Measurements from ENCODE around the gene TCL1B. TPM values are rescaled to one million over a fixed set of nuclear protein-coding genes. Genes with fewer than 3 reads are reported as not detected.

TCL1B gene
- total and polyA plus RNA-seq, 2 of the 8 experiments (the other 6 are each of a cell fraction or from before 2014, with no cell fraction given) = 9.6 to 11.5 TPM

- no peak for FAIRE-seq
- ChIA-PET CTCF (ENCODE audit: partially characterized antibody) (interaction anchor here (0.7 to 2.6 kb wide), 8 partner anchors 9 to 139 kb away, joined by 3 to 12 read pairs (median 6); partner anchors contain the start of gene TCL1B), POLR2A (ENCODE audit: partially characterized antibody) (no interaction called here)
- TF ChIP-seq, protein P1, sequence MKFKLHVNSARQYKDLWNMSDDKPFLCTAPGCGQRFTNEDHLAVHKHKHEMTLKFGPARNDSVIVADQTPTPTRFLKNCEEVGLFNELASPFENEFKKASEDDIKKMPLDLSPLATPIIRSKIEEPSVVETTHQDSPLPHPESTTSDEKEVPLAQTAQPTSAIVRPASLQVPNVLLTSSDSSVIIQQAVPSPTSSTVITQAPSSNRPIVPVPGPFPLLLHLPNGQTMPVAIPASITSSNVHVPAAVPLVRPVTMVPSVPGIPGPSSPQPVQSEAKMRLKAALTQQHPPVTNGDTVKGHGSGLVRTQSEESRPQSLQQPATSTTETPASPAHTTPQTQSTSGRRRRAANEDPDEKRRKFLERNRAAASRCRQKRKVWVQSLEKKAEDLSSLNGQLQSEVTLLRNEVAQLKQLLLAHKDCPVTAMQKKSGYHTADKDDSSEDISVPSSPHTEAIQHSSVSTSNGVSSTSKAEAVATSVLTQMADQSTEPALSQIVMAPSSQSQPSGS (IDR thresholded peaks at IDR 0.05; ENCODE audit: low read length) = no peak
- TF ChIP-seq CHD1 (IDR thresholded peaks at IDR 0.05; ENCODE audit: low read depth, low read length) (no peak), SP4 (IDR thresholded peaks at IDR 0.05; ENCODE audit: low read length) (no peak), MAX (IDR thresholded peaks at IDR 0.05) (no peak)
Observed at GRCh38 chr14:95674613-95675012, 11.6 kb upstream of the TCL1B start.

More at GRCh38 chr14:95674613-95675012, 11.6 kb upstream of the TCL1B start:
- H3K23me2 ChIP-seq (ENCODE audit: low read depth, low read length) = no peaks in the 10 kb centered on the region; the same call in 1 of the 2 replicates
- no peak overlapping the region for H2BK5ac ChIP-seq (ENCODE audit: low read depth, low read length)
- no peak overlapping the region for H3K4me3 ChIP-seq (ENCODE audit: extremely low read depth in 1 of 4, insufficient read depth in 2 of 4, low read depth in 3 of 4, low read length in 4 of 4)
- no peaks in the 10 kb centered on the region; a peak in 2 of 7 replicates for H3K27me3 ChIP-seq (replicated peaks in 1 of 4; ENCODE audit: control insufficient read depth in 3 of 4, extremely low read depth in 1 of 4, insufficient read depth in 3 of 4, low read length in 3 of 4)
- no peak overlapping the region for H2BK12ac ChIP-seq (ENCODE audit: low read depth, low read length)
- H3K9ac ChIP-seq (replicated peaks in 1 of 4; ENCODE audit: extremely low read depth in 1 of 4, low read depth in 3 of 4, low read length in 3 of 4) = no peak overlapping the region
- no peak overlapping the region for H2BK120ac ChIP-seq (replicated peaks; ENCODE audit: low read depth, low read length)
- DNase-seq (ENCODE audit: low read depth in 1 of 2, low spot score in 2 of 2) = no peak
- no peak overlapping the region for H4K5ac ChIP-seq (ENCODE audit: insufficient read length, low read depth, low read length)
- H2AK5ac ChIP-seq (ENCODE audit: low read depth, low read length) = no peak overlapping the region
- no peak overlapping the region for H4K8ac ChIP-seq (ENCODE audit: extremely low read depth, insufficient read depth, low read length)
- H4K20me1 ChIP-seq (replicated peaks in 1 of 2; ENCODE audit: control insufficient read depth in 1 of 2, insufficient read depth in 2 of 2, low read length in 2 of 2) = no peaks in the 10 kb centered on the region
- H3K14ac ChIP-seq (ENCODE audit: insufficient read length) = no peak overlapping the region
- no peak overlapping the region for H3K18ac ChIP-seq (ENCODE audit: extremely low read depth, low read length)
- H3K79me2 ChIP-seq (ENCODE audit: control insufficient read depth in 1 of 2, insufficient read depth in 2 of 2, low read length in 2 of 2) = no peaks in the 10 kb centered on the region
- H3K27ac ChIP-seq (ENCODE audit: low read depth, low read length) = no peak overlapping the region
- H3K79me1 ChIP-seq (ENCODE audit: low read depth, low read length) = no peaks in the 10 kb centered on the region
- 63% methylated on average over 3 of the region's 4 CpGs; no CpG with 5 or more reads in 1 of the 2 experiments for WGBS, 2 experiments (ENCODE audit: extremely low coverage in 1 of 2, insufficient coverage in 1 of 2, insufficient read length in 1 of 2, insufficient replicate concordance in 2 of 2, low coverage in 1 of 2, low lambda C conversion rate in 2 of 2, missing lambda C conversion rate in 1 of 2)
- no peak overlapping the region for H3K4ac ChIP-seq (replicated peaks; ENCODE audit: insufficient read length, low read depth, low read length)
- H3K36me3 ChIP-seq (ENCODE audit: control insufficient read depth in 2 of 4, insufficient read depth in 4 of 4, low read length in 3 of 4) = no peaks in the 10 kb centered on the region; a peak in 1 of 8 replicates
- H2AFZ ChIP-seq (ENCODE audit: low read length) = no peak overlapping the region
- H4K91ac ChIP-seq (replicated peaks; ENCODE audit: insufficient read length, low read length) = no peak overlapping the region
- no peak overlapping the region for H3K23ac ChIP-seq (ENCODE audit: insufficient read length)
- no peak overlapping the region for H2BK20ac ChIP-seq (ENCODE audit: low read length)
- H3K4me2 ChIP-seq (ENCODE audit: insufficient read depth in 1 of 2, low read depth in 2 of 2, low read length in 2 of 2) = no peak overlapping the region
- no peak overlapping the region for H3K56ac ChIP-seq (replicated peaks; ENCODE audit: insufficient read length, low read depth, low read length)
- peaks cover 0 to 2% of the 10 kb centered on the region in 2 experiments; a peak in 1 of 4 replicates for H3K9me3 ChIP-seq (ENCODE audit: insufficient read depth in 2 of 2, low read depth in 1 of 2, low read length in 1 of 2)
- H2BK15ac ChIP-seq (ENCODE audit: low read length) = no peak overlapping the region
- H3K4me1 ChIP-seq (replicated peaks in 1 of 4; ENCODE audit: control insufficient read depth in 3 of 4, insufficient read depth in 4 of 4, low read length in 3 of 4) = peaks cover 0 to 8% (median 0%) of the 10 kb centered on the region in 4 experiments; a peak in 2 of 7 replicates
